Activated naive CD4-positive, alpha-beta T cell treated with anti-CD3 and anti-CD28 coated beads, Interleukin-2, amount 50 U/mL, for 72 hours (primary cell): ENCODE data around the gene FRG2. TPM values are rescaled to one million over a fixed set of nuclear protein-coding genes. Genes with fewer than 3 reads are reported as not detected.
"Not testable (repeated sequence)": the region's sequence is repeated elsewhere in the genome, so short reads cannot be mapped to it uniquely, and the experiment has no call there.

Source experiments
- ATAC-seq, 2 donors: fragments of 150-1000 bp; cut with Tn5 transposase; 2 replicates each; pipeline ENCODE4 v1.10.0; 2021; ENCODE audit warnings: mild to moderate bottlenecking in 2 of 2, moderate library complexity in 2 of 2
- DNase-seq, 2 donors: peaks; one replicate each; pipeline ENCODE4 v3.0.0; 2021 to 2022; ENCODE audit warnings: low spot score in 2 of 2
- H3K27ac Mint-ChIP-seq, 2 donors: one replicate each; pipeline ENCODE4 v1.8.0; 2022; ENCODE audit warnings: mild to moderate bottlenecking in 2 of 2, mixed read lengths in 2 of 2
- H3K36me3 Mint-ChIP-seq, 2 donors: one replicate each; pipeline ENCODE4 v1.8.0; 2022; ENCODE audit warnings: mixed read lengths in 2 of 2
- H3K9me3 Mint-ChIP-seq, 2 donors: one replicate each; pipeline ENCODE4 v1.8.0; 2022; ENCODE audit warnings: mixed read lengths in 2 of 2
- total RNA-seq, 2 donors: library from RNA; stranded (reverse); gene quantifications; one replicate each; pipeline ENCODE4 v1.2.3, GENCODE V29; 2022

Gene FRG2
- total RNA-seq, result under 1 TPM in 1 of 2 donors, not detected in 1; 0.11 TPM

DNA sequence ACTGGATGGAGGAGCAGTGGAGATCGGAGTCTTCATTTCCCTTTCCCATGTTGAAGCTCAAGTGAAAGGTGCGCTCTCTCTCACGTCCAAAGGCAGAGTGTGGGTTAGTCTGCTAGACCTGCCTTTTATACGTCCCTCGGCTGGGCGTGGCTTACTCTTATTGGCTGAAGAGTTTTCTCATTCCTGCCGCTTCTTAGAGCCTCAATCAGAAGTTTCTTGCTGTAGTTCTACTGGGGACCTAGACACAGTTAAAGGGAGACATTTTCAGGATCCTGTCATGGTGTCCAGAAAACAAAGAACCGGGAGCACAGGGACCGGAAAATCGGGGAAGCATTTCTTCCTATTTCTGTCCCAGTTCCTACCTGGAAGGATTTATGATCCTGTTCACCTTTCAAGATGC is at the start of gene FRG2:
FRG2 (minus strand) TSS at position 101 of the 400 bp plus-strand sequence; CDS start at position 49, 52 bp downstream.
- DNase-seq, H3K27ac Mint-ChIP-seq, H3K9me3 Mint-ChIP-seq, H3K36me3 Mint-ChIP-seq, ATAC-seq: not testable (repeated sequence)

DNA sequence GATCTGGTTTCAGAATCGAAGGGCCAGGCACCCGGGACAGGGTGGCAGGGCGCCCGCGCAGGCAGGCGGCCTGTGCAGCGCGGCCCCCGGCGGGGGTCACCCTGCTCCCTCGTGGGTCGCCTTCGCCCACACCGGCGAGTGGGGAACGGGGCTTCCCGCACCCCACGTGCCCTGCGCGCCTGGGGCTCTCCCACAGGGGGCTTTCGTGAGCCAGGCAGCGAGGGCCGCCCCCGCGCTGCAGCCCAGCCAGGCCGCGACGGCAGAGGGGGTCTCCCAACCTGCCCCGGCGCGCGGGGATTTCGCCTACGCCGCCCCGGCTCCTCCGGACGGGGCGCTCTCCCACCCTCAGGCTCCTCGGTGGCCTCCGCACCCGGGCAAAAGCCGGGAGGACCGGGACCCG is 41.3 kb upstream of the FRG2 start:
- not testable (repeated sequence) for H3K27ac Mint-ChIP-seq, ATAC-seq, H3K36me3 Mint-ChIP-seq, H3K9me3 Mint-ChIP-seq, DNase-seq

DNA sequence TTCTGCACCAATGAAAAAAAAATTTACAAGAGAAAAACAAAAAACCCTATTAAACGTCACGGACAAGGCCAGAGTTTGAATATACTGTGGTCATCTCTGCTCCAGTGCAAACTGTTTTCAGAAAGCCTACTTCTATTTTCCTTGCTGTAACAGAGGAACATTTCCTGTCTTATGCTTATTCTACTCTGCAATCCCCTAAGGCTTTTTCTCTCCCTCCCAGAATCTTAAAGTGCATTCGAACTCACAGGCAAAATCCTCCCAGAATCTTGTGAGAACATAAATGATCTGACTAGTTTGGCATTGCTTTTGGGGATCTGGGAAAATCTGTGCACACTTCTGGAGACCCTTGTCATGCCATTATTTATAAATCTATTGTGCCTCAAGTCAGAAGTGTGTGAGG is 37.7 kb upstream of the FRG2 start:
- not testable (repeated sequence) for DNase-seq, H3K27ac Mint-ChIP-seq, H3K36me3 Mint-ChIP-seq, ATAC-seq, H3K9me3 Mint-ChIP-seq

DNA sequence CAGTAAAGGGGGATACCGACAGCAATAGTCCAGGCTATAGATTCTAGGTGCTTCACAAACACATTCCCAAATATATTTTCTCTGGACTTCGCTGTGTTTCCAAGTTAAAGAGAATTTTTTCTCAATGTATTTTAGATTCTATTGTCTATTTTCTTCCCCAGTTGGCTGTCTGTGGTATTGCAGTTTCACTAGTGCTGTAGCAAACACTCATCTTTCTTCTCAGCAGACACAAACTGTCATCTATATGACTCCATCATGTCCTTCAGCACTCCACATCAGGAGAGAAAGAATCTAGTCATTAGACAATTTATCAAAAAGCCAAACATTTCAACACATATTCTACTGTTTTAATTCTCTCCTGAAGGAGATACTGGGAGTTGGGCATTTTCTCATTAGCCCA is 37.3 kb upstream of the FRG2 start, which contains the start of gene DBET:
DBET (plus strand) TSS at position 161 of the 400 bp plus-strand sequence.
- not testable (repeated sequence) for DNase-seq, H3K36me3 Mint-ChIP-seq, H3K9me3 Mint-ChIP-seq, H3K27ac Mint-ChIP-seq, ATAC-seq

DNA sequence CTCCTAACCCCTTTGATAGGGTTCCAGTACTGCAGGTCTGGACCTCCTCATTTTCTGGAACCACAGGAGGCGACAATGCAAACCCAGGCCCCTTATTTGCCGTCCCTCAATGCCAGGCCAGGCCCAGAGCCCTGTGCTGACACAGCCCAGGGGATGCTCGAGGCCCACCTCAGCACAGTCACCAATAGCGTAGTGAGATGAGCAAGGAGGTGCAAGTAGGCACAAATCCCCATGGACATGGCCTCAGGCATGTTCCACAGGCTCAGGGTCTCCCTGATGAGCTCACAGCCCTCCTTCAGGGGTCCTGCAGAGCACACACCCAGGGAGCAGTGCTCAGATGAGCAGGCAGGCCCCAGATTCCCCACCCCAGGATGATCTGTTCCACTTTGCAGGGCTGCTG is 31.9 kb upstream of the FRG2 start:
- DNase-seq, H3K27ac Mint-ChIP-seq, ATAC-seq, H3K9me3 Mint-ChIP-seq, H3K36me3 Mint-ChIP-seq: not testable (repeated sequence)

DNA sequence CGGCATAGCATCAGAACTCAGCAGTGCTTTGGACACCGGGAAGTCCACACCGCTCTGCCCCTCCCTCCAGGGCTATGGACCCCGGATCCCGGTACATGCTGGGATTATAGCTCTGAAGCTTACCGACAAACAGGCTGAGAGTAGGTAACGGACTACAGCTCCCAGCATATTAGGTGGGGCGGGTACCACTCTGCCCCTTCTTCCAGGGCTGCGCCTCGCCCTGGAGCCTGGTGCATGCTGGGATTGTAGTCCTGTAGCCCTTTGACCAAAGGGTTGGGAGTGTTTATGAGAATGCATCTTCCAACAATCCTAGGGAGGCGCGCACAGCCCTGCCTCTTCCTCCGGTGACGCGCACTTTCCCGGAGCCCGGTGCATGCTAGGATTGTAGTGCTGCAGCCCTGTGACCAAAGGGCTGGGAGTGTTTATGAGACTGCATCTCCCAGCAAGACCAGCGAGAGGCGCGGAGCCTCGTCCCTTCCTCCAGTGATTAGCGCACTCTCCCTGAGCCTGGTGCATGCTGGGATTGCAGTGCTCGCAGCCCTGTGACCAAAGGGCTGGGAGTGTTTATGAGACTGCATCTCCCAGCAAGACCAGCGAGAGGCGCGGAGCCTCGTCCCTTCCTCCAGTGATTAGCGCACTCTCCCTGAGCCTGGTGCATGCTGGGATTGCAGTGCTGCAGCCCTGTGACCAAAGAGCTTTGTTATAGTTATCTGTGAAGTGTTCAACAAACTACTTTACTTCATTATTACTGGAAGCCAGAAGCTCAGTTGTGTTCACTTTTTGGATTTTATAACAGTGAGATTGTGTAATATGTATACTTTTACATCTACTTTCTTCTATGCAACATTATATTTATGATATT is 22.6 kb upstream of the FRG2 start:
- not testable (repeated sequence) for H3K36me3 Mint-ChIP-seq, ATAC-seq, DNase-seq, H3K9me3 Mint-ChIP-seq, H3K27ac Mint-ChIP-seq

DNA sequence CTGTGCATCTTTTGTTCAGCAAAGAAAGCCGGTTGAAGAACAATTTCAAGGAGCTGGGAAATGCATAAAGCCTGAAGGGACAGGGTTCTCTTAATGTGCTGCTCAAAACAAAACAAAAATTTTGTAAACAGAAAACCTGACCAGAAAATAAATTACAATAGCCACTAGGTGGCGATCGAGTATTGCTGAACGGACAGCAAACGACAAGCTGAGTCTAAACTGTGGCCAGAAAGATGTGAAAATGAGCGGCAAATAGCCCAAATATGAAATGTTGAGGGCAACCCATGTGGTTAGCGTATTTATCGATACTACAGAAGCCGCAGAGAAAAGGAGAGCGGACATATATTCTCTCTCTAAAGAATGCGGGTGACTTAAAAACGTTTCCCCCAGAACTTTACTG is 20.6 kb upstream of the FRG2 start:
- H3K9me3 Mint-ChIP-seq, H3K36me3 Mint-ChIP-seq, ATAC-seq, DNase-seq, H3K27ac Mint-ChIP-seq: not testable (repeated sequence)

DNA sequence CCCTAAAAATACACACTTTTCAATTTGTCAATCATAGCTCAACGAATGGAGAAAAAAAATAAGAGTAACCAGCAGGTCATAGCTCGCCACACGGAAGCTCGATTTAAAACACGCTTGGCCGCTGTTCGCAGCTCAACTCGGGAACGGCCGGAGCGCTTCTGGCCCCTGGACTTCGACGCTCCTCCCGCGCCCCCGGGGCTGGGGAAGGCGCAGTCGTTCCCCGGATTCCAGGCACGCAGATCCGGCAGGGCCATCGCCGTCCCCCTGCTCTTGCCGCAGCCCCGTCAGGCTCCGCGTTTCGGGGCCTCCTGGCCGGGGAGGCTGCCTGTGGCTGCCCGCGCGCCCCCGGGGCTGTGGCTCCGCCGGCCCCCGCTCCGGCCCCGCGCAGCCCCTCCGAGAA is 13.8 kb upstream of the FRG2 start:
- DNase-seq, H3K36me3 Mint-ChIP-seq, H3K9me3 Mint-ChIP-seq, H3K27ac Mint-ChIP-seq, ATAC-seq: not testable (repeated sequence)

DNA sequence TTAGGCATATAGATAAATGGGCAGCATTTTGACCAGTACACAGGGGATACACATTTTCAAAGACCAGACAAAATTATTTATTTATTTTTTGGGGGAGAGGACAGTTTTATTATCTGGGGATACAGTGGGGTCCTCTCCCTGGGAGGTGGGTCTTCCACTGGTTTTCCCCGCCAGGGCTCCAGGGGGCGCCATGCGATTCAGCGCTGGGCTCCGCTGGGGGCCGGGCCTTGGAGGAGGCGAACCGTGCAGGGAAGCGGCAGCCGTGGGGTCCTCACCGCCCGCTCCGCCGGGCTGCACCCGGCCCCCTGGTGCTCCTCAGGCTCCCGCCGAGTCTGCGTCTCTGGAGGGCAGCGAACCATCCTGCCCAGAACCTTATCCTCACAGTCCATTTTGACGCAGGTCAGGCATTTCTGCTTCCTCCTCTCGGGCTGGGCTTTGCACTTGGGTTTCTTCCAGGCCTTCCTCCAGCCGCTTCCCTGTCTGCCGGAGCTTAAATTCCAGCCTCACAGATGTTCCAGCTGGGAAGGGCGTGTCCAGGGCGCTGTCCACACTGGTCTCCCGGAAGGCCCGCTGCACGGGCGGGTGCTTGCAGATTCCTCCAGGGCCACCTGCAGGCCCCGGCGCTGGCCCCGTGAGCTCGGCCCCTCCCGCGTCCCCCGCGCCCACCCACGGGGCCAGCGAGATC is 10.8 kb upstream of the FRG2 start:
- not testable (repeated sequence) for H3K27ac Mint-ChIP-seq, H3K36me3 Mint-ChIP-seq, H3K9me3 Mint-ChIP-seq
- ATAC-seq (peak; percentile 44 to 53), DNase-seq (peak in 1 of 2 donors; percentile 29)

DNA sequence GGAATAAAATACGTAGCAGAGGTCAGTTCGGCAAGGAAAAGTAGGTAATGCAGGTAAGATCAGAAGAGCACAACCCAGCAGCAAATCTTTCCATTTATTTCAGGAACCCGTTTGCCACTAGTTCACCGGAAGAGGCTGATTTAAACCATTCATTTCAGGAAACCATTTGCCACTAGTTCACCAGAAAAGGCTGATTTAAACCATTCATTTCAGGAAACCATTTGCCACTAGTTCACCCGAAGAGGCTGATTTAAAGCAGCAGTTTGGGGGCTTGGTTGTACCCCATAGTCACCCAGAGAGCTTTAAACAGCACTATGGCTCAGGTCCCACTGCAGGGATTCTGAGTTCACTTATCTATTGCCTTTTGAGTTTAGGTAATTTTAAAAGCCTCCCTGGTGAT is 4.2 kb upstream of the FRG2 start:
- not testable (repeated sequence) for H3K9me3 Mint-ChIP-seq, H3K36me3 Mint-ChIP-seq, H3K27ac Mint-ChIP-seq, DNase-seq
- ATAC-seq, result peak; percentile 34 to 77

DNA sequence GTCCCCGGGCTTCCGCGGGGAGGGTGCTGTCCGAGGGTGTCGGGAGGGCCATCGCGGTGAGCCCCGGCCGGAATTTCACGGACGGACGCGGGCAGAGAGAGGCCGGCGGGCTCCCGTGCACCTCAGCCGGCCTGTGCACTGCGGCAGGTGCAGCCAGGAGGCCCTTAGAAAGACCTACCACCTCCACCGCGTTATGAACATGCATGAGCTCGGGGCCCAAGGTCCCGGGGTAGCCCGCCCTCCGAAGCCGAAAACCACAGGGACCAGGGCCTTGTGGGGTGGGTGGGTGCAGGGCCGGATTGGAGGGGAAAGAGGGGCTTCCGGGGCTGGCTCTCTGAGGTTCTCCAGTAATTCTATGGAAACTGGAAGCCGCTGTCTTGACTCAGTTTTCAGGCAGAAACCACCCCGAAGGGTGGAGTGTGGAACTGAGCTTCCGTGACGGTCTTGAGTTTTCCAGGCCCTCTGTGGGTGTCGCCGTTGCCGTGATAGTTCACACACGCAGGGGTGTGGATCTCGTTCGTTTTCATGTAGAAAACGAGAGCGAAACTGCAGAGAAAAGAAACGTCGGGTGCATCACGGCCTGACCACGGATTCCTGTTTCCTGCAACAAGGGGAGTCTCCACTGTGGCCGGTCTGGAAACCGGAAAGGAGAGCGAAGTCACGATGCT is 4.3 kb downstream of the FRG2 start:
- ATAC-seq, result peak; percentile 46 to 56
- not testable (repeated sequence) for H3K9me3 Mint-ChIP-seq, H3K27ac Mint-ChIP-seq
- peaks cover 0 to 26% of the 10 kb centered on the region in 2 donors for H3K36me3 Mint-ChIP-seq
- DNase-seq, result peak in 1 of 2 donors; percentile 14

DNA sequence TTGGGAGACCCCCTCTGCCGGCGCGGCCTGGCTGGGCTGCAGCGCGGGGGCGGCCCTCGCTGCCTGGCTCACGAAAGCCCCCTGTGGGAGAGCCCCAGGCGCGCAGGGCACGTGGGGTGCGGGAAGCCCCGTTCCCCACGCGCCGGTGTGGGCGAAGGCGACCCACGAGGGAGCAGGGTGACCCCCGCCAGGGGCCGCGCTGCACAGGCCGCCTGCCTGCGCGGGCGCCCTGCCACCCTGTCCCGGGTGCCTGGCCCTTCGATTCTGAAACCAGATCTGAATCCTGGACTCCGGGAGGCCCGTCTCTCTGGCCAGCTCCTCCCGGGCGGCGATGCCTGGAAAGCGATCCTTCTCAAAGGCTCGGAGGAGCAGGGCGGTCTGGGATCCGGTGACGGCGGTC is 5.1 kb downstream of the FRG2 start:
- peaks cover 0 to 27% of the 10 kb centered on the region in 2 donors for H3K36me3 Mint-ChIP-seq
- not testable (repeated sequence) for H3K9me3 Mint-ChIP-seq, H3K27ac Mint-ChIP-seq, ATAC-seq, DNase-seq

DNA sequence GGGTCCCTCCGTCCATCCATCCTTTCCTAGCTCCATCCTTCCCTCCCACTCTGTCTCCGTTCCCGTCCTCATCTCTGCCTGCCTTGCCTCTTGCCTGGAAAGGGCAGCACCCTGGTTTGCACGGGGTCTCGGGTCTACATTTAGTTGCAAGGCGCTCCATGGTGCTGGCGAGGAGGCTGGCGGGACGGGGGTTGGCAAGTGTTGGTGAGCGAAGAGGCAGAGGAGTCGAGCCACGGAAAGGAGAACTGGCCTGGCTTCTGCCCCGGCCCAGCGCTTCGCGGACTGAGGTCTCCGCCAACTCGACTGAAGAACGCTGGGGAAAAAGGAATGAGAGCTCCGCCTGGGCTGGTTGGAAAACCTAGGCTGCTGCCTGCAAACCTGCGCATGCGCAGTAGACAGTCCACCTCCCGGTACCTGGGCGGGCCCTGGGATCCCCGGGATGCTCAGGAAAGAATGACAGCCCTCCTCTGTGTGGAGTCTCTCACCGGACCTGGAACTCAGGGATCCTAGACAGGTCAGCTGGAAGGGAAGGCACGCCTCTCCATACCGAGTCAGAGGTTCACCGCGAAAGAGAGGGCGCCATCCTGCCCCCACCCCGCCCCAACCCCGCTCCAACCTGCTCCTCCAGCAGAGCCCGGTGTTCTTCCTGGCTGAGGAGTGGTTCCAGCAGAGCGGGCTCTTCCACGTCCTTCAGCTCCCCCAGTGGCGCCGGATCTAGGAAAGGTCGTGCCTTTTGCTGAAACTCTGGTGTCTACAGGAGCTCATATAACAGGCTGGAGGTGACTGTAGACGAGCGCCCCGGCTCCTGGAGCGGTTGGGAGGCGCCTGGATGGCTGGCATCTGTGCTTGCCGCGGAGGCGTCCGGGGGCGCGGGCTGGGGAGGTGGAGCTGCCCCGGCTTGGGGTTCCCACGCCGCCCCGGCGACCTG is 6.0 kb downstream of the FRG2 start:
- Mint-ChIP-seq H3K27ac (peak overlapping the region in 1 of 2 donors; percentile 51), H3K9me3 (peaks cover 0 to 4% of the 10 kb centered on the region in 2 donors), H3K36me3 (peaks cover 0 to 36% of the 10 kb centered on the region in 2 donors)
- ATAC-seq (peak; percentile 17 to 39), DNase-seq (peak in 1 of 2 donors; percentile 42)

DNA sequence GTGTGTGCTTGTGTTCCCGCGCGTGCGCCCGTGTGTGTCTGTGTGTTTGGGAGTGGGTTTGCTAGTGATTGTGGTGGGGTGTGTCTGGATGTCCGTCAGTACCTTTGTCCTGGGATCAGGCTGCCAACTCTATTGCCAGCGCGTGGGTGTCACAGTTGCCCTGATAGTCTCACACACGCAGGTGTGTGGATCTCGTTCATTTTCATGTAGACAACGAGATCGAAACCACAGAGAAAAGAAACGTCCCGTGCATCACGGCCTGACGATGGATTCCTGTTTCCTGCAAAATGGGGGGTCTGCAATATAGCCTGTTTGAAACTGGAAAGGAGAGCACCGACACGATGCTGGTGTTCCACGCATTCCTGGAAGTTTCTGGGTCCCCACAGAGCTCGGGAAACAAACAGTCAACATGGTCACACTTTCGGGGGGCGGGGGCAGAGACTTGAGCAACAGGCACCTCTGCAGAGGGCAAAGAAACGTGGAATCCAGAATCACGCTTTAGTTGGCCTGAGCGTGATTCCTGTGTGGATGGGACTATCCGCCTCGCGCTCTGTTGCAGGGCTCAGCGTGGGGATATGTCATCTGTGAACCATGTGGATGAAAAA is 7.1 kb downstream of the FRG2 start:
- H3K27ac Mint-ChIP-seq, ATAC-seq, H3K9me3 Mint-ChIP-seq: not testable (repeated sequence)
- H3K36me3 Mint-ChIP-seq, result peaks cover 0 to 37% of the 10 kb centered on the region in 2 donors
- DNase-seq, result peak in 1 of 2 donors; percentile 4

DNA sequence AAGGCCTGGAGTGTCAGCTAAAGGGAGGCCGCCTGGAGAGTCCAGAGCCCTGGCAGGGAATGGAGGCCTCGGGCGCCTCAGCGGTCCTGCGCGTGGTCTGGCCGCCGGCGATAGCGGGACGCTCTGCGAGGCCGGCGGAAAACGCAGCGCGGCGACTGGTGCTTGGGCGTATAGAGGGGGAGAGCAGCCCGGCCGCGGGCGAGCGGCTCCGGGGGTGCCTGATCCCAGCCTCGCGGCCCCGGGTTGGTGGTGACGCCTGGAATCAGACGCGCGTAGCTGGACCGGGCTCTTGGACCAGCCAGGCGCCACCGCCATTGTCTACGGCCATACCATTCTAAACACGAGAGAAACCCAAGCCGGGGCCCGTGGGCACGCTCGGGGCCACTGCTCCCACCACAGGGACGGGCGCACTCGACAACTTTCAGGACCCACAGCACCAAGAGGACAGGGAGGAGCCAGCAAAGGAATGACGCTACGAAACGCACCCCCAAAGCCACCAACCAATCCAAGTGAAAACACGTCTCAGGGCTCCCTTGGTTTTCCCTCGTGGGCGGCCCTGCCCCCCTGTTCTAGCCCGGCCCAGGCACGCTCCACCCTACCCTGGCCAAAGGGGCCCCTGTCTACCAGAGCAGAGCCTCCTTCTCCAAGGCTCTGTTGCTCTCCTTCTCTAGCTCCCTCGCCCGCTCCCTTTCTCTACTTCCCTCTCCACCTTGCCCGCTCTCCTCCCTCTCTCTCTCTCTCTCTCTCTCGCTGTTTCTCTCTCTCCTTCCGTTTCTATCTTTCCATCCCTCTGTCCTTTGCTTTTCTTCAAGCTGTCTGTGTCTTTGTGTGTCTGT is 7.8 kb downstream of the FRG2 start:
- peak overlapping the region in 1 of 2 donors; percentile 50 for H3K27ac Mint-ChIP-seq
- H3K36me3 Mint-ChIP-seq, result peaks cover 0 to 41% of the 10 kb centered on the region in 2 donors
- no peak for ATAC-seq
- peaks cover 0 to 4% of the 10 kb centered on the region in 2 donors for H3K9me3 Mint-ChIP-seq
- peak in 1 of 2 donors; percentile 12 for DNase-seq
